OCI-LY3 (cell line): Measurements from ENCODE around the gene HEMK1.

ENCODE experiments used
- CTCF ChIP-seq: fragments of 200-600, 300-600 bp; sonication (generic); IDR thresholded peaks from 2 replicates; pipeline ENCODE4 v1.5.1; 2014; ENCODE audit warnings: antibody characterized with exemption, low read length, low read depth
- EZH2phosphoT487 ChIP-seq: fragments of 200-600 bp; shearing (Covaris generic); IDR thresholded peaks from 2 replicates; pipeline ENCODE4 v1.6.1; 2018; ENCODE audit warnings: antibody characterized with exemption, mixed run types, low read depth

GRCh38 chr3:50588759-50589433 lies 19.6 kb downstream of the HEMK1 start:
- TF ChIP-seq CTCF (no peak), EZH2phosphoT487 (no peak)
